Measurements from ENCODE around the gene GRAMD1B. TPM values are rescaled to one million over a fixed set of nuclear protein-coding genes. Genes with fewer than 3 reads are reported as not detected.

Gene GRAMD1B
- total RNA-seq, 1 experiment from 2014 or later: 14.9 TPM

- no peak for DNase-seq (ENCODE audit: low read depth)
Measured at GRCh38 chr11:123587559-123587958, 157.5 kb downstream of the GRAMD1B start.

DNA sequence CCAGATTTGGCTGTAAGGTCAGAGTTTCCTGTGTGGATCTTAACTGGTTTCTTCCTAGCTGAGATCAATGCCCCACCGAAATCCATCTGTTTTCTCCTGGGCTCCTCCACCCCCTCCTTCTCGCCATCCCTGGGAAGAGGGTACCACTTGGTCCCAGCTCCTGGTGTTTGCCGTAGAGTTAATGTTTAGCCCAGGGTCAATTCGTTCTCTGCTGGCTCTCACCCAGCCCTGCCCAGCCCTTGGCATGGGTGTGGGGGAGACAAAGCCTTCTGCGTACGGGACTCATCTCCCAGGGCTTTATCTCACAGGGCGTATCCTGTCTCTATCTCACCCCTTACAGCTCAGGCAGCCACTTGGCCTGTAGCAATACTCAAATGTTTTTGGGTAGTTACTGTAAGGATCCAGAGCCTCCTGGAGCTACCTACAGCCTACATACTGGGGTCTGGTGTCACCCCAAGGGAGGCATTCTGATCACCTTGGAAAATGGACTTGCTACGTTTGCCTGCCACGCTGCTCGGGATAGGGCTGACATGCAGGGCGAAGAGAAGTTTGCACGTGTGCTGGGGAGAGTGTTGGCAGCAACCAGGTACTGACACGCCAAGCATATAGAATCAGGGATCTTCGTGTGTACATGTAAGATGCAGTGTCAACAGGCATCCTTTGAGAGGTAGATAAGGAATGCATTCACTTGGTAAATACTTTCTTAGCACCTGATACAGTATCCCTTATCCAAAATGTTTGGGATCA lies 158.2 kb downstream of the GRAMD1B start:
- DNase-seq (ENCODE audit: low read depth): no peak

GRCh38 chr11:123588864-123589262 lies 158.8 kb downstream of the GRAMD1B start:
- no peak for DNase-seq (ENCODE audit: low read depth)

DNA sequence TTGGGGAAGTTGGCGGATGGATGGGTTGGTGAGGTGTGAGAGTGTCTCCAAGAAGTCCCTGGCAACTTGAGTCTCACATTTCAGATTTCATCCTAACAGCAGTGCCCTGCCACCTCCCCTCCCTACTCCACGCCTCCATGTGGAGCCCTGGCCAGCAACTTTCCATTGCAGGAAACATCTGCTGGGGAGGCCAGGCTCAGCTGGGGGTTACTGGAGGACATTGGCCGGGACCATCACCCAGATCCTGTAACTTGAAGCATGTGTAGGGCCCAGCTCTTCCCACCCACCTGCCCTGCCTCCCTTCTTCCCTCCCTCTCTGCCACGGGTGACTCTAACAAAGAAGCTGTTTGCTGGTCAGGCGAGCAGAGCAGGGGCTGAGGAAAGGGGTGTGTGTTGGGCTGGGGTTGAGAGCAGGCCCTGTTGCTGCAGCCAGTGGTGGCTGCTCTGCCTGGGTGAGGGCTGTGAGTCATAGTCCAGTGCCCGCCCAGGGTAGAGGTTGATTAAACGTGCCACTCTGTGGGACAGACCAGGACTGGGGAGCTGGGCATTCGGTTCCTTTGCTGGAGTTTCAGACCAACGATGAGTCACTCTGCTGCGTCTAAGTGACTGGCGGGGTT lies 160.3 kb downstream of the GRAMD1B start:
- peak; percentile 96 for DNase-seq (ENCODE audit: low read depth)

DNA sequence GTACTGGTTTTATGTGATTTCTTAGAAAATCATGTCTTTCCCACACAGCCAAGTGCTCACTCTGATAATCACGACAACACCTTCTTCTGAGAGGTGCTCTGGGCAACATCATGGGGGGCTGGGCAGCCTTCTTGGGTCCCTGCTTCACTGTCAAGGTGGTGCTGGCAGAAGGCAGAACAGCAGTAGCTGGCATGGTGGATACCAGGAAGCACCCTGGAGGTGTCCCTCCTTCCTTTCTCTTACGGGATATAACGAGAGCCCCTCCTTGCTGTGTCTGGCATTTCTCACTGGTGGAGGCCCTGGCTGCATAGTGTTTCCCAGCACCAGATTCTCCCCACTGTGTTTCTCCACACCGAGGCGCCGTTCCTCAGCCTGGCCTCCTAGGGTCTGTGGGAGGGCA lies 163.5 kb downstream of the GRAMD1B start:
- DNase-seq (ENCODE audit: low read depth): no peak

DNA sequence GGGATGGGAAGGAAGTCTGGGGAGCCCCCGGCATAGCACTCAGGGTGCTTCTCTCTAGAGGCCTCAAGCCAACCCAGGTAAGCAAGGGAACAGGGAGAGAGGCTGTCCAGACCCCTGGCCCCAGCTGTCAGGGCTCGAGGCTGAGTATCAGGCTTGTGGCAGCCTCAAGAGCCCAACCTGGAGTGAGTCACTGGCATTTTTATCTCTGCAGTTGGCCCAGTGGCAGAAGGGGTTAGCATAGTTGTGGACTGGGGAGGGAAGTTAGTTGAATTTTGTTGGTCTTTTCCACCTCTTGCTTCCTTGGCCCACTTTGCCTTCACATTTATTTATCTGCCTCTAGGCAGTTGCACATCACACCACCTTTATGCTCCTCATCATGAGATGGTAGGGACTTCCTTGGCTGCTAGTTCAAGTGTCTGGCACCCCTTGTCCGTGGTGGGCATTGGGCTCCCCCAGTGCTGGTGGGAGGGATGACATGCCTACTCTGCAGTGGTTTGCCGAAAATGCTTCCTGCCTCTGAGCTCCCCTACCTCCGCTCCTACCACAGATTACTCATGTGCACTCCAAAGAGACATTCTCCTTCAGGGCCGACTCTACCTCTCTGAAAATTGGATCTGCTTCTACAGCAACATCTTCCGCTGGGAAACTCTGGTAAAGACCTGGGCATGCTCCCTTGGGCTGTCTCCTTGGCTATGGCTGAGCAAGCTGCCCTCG lies 164.3 kb downstream of the GRAMD1B start:
- peak; percentile 76 for DNase-seq (ENCODE audit: low read depth)

- no peak for DNase-seq (ENCODE audit: low read depth)
Measured at GRCh38 chr11:123594921-123595320, 164.9 kb downstream of the GRAMD1B start.

- no peak for DNase-seq (ENCODE audit: low read depth)
Measured at GRCh38 chr11:123597859-123598258, 167.8 kb downstream of the GRAMD1B start.

GRCh38 chr11:123601136-123601535 lies 171.1 kb downstream of the GRAMD1B start:
- DNase-seq (ENCODE audit: low read depth): peak; percentile 28

GRCh38 chr11:123601743-123602142 lies 171.7 kb downstream of the GRAMD1B start:
- no peak for DNase-seq (ENCODE audit: low read depth)

DNA sequence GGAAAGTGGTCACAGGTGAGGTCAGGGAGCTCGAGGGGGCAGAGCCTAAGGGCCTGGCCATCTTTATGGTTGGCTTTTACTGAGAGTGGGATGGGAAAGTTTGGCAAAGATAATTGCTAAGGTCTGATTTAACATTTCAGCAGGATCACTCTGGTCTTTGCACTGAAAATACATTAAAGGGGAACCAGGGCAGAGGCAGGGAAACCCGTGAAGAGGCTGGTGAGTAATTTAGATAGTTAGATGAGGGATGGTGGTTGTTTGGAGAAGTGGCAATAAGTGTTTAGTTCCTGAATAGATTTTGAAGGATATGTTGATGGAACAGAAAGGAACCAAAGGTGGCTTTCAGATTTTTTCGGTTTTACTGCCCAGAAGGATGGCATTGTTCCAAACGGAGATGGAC lies 173.6 kb downstream of the GRAMD1B start:
- no peak for DNase-seq (ENCODE audit: low read depth)

DNA sequence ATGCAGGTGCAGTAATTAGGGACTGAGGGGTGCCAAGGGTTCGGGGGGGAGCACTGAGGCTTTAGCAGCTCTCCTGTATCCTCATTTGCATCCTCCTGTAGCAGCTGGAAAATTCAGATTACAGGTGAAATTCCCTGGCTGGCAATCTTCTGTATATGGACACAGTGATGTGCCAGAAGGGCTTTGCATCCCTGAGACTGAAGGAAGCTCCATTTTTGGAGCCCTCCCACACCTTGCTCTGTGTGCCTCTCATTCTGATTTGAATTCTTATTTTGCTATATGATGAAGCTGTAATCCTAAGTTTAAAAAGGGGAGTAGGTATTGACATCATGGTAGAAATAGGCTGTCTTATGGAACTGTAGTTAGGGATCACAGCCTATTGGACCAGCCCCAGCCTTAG lies 177.7 kb downstream of the GRAMD1B start:
- DNase-seq (ENCODE audit: low read depth): no peak

DNA sequence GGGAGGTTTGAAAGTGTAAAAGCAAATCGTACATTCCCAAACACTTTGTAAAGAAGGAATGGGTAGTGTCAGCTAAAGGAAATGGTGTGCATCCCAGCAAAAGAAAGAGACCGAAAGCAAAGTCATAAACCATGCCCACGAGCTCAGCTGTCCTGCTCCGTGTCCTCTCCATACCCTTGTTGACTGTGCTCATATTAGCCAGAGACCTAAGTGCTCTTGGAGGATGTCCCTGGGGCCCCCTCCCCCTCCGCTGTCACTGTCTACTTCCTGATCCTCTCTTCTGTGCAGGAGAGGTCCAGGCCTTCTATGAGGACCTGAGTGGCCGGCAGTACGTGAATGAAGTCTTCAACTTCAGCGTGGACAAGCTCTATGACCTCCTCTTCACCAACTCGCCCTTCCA lies 178.3 kb downstream of the GRAMD1B start:
- no peak for DNase-seq (ENCODE audit: low read depth)

- DNase-seq (ENCODE audit: low read depth): no peak
Measured at GRCh38 chr11:123608945-123609344, 178.9 kb downstream of the GRAMD1B start.

DNA sequence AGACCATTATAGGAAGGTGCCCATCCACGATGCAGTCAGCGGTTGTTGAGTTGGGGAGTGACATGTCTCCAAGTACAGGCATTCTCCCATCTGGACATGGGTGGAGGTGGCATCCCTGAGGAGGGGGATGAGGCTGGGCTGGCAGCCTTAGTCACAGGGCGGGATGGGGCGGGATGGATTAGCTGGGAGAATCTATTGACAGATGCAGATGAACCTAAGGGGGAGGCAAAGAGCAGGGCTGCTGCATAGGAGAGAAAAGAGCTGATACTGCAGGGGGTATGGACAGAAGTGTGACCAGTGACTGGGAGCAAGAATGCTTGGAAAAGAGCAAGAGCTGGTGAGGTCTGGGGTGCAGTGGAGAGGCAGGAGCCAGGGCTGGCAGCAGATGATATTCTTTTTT lies 181.6 kb downstream of the GRAMD1B start:
- no peak for DNase-seq (ENCODE audit: low read depth)

- peak; percentile 60 for DNase-seq (ENCODE audit: low read depth)
Measured at GRCh38 chr11:123616505-123617198, 186.6 kb downstream of the GRAMD1B start.

- DNase-seq (ENCODE audit: low read depth): no peak
Measured at GRCh38 chr11:123622576-123622975, 192.5 kb downstream of the GRAMD1B start.

DNA sequence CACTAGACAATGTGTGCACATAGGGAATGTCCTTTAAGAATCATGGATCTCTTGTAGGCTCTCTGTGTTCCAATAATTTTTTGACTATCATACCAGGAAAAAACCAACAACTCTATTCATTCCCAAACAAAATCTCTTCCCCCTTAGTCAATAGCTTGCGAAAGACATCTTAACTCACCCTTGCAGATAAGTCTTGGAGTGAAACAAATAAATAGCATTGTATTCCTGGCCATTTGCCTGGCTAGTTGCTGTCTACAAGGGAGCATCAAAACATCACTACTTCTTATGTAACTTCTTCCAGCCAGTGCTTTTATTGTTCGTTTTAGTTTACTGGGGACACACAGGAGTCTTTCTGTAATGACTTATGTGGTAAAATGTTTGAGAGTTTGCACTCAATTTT lies 194.9 kb downstream of the GRAMD1B start:
- no peak for DNase-seq (ENCODE audit: low read depth)

- DNase-seq (ENCODE audit: low read depth): peak; percentile 64
Measured at GRCh38 chr11:123628936-123629683, 199.0 kb downstream of the GRAMD1B start.

DNA sequence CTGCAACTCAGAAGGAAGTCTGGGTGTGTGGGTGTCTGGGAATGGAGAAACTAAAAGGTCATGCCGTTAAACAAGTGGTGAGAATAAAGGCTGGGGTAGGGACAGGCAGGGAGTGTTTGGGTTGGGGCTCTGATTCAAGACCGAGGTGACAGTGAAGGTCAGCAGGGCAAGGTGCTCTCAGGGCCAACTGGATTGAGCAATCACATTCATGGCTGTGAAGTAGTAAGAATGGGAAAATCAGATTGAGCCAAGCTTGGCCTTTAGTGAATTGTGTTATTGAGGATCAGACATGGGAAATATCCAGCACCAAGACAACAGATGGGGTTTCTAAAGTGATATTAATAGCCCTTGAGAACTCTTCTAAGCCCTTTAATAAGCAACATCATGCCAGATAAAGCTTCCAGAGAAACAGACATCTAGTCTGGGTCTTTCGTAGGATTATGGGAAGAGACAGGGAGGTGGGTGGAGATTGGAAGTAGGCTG lies 200.1 kb downstream of the GRAMD1B start:
- no peak for DNase-seq (ENCODE audit: low read depth)

GRCh38 chr11:123640029-123640428 lies 210.0 kb downstream of the GRAMD1B start:
- DNase-seq (ENCODE audit: low read depth): no peak

Data from RPMI7951 (cell line).